Activated gamma-delta T cell (primary cell): ENCODE results near the gene AOC2.
"Not testable (repeated sequence)": the region's sequence is repeated elsewhere in the genome, so short reads cannot be mapped to it uniquely, and the experiment has no call there.

Source experiments
- DNase-seq: peaks from one replicate; lab custom pipeline; 2025; lab: John Stamatoyannopoulos, UW

The AOC2 gene

GRCh38 chr17:42881706-42882105 lies 37.3 kb downstream of the AOC2 start:
- DNase-seq = not testable (repeated sequence)

DNA sequence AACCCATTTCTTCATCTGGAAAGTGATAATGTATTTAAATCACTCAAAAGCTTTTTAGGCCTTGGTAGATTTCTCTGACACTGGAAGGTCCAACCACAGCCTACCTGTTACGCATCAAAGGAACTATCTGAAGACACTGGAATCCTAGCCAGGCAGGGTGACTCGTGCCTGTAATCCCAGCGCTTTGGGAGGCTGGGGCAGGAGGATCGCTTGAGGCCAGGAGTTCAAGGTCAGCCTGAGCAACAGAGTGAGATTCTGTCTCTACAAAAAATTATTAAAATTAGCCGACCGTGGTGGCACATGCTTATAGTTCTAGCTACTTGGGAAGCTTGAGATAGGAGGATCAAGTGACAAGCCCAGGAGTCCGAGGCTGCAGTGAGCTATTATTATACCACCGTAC lies 37.8 kb downstream of the AOC2 start:
- no peak for DNase-seq

- no peak for DNase-seq
Measured at GRCh38 chr17:42883802-42884558, 39.6 kb downstream of the AOC2 start.

- not testable (repeated sequence) for DNase-seq
Measured at GRCh38 chr17:42885806-42886205, 41.4 kb downstream of the AOC2 start.

DNA sequence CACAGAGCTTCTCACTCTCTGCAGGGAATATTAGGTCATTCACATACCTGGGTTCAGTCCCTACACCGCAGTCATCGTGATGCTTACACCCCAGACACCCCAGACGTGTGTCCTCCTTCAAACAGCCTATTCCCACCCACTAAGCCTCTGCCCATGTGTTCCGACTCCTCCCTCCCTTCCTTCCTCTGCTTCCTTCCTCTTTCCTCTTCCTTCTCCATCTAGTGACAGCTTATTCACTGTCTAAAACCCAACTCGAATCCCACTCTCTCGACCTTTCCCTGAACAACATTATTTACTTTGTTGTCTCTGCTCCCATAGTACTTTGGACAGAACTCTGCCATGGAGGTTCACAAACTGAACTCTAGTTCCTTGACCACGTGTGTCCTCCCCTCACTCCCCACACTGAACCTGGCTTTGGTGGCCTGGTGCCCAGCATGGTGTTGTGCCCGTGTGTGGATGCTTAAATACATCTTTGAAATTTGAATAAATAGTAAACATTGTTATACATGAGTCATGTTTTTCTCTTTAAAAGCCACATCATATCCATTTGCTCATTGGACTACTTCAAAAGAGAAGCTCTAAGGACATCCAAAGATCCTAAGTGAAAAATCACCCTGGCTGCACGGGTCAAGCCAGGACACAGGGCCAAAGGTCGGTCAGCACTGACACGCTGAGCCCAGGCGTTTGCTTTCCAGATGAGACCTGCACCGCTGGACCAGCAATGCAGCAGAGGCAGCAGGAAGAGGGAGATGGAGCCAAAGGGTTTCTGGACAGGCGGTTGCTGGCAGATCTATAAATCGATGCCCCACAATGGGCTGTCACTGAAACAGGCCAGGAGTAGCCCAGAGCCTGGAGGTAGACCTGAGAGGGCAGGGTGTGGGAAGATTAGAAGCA lies 42.1 kb downstream of the AOC2 start:
- DNase-seq = no peak

DNA sequence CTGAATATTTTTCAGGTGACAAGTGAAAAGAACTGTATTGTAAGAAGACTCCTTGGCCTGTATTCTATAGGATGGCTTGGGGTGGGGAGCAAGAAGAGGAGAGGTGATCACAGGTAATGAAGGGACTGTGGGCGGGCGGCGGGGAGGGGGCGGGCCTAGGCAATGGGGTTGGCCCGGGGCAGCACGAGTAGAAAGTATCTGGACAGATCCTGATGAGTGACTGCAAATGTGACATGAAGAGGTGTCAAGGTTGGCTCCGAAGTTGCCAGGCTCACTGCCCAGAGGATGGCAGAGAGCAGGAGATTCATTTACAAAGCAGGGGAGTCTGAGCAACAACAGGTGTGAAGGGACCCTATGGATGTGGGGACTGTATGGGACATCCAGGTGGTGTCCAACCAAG lies 45.4 kb downstream of the AOC2 start:
- DNase-seq = no peak

DNA sequence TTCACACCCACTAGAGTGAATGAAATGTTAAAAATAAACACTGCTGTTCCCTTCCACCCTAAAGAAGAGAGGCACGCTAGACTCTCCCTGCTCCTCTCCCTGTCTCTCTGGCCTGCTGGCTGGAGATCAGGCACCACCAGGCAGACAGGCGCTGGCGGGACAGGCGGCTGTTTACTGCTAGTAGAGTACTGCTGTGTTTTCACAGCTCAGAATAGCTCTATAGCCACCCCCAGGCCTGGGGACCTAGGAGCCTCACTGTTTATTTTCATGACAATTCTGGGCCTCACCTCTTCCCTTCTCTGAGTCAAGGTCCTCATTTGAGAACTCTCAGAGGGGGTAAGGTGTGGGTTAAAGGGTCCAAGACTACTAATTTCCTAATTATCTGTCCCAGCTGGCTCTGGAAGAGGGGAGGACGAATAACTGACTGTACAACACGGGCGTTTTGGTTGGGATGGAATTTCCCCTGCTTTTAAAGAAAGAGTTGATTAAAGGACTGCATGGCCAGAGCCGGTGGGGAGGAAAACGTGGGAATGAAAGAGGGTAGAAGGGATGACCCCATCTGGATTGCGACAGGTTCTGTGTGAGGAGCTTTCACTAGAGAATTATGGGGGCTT lies 47.3 kb downstream of the AOC2 start:
- DNase-seq = no peak

GRCh38 chr17:42893359-42893758 lies 49.0 kb downstream of the AOC2 start:
- no peak for DNase-seq

- DNase-seq = no peak
Measured at GRCh38 chr17:42894283-42895184, 50.2 kb downstream of the AOC2 start.

- no peak for DNase-seq
Measured at GRCh38 chr17:42895185-42895555, 50.8 kb downstream of the AOC2 start.

- no peak for DNase-seq
Measured at GRCh38 chr17:42898147-42898811, 53.9 kb downstream of the AOC2 start.

- not testable (repeated sequence) for DNase-seq
Measured at GRCh38 chr17:42899981-42900380, 55.6 kb downstream of the AOC2 start.
